NK-92 treated with Interleukin-12 subunit alpha and Interleukin-12 subunit beta, amount 100 ng/mL, for 24 hours (cell line): Measurements from ENCODE around the gene SLC34A1.

Source experiments
- DNase-seq: peaks from one replicate; lab custom pipeline; 2025; lab: John Stamatoyannopoulos, UW

SLC34A1 gene

GRCh38 chr5:177389241-177390169 lies 5.3 kb downstream of the SLC34A1 start:
- no peak for DNase-seq

- peak; percentile 74 for DNase-seq
Observed at GRCh38 chr5:177390363-177391300, 6.4 kb downstream of the SLC34A1 start.

- no peak for DNase-seq
Observed at GRCh38 chr5:177392765-177393164, 8.5 kb downstream of the SLC34A1 start.

GRCh38 chr5:177393206-177393765 lies 9.1 kb downstream of the SLC34A1 start:
- no peak for DNase-seq

- DNase-seq = no peak
Observed at GRCh38 chr5:177393990-177394389, 9.8 kb downstream of the SLC34A1 start.

- DNase-seq = no peak
Observed at GRCh38 chr5:177396078-177396477, 11.8 kb downstream of the SLC34A1 start.

GRCh38 chr5:177396807-177397206 lies 12.6 kb downstream of the SLC34A1 start:
- no peak for DNase-seq

- DNase-seq = no peak
Observed at GRCh38 chr5:177397875-177398390, 13.7 kb downstream of the SLC34A1 start.

- no peak for DNase-seq
Observed at GRCh38 chr5:177399997-177400868, 16.0 kb downstream of the SLC34A1 start, which contains the start of gene PFN3. TSS of gene PFN3 (minus strand) at chr5:177400661. CDS start at chr5:177400576, 85 bp downstream.

- DNase-seq = no peak
Observed at GRCh38 chr5:177402271-177403043, 18.2 kb downstream of the SLC34A1 start.

- DNase-seq = no peak
Observed at GRCh38 chr5:177403102-177403791, 19.0 kb downstream of the SLC34A1 start.

GRCh38 chr5:177403792-177404640 lies 19.8 kb downstream of the SLC34A1 start:
- peak; percentile 13 for DNase-seq

GRCh38 chr5:177404641-177405179 lies 20.5 kb downstream of the SLC34A1 start:
- no peak for DNase-seq

- DNase-seq = no peak
Observed at GRCh38 chr5:177405312-177405711, 21.1 kb downstream of the SLC34A1 start.

- no peak for DNase-seq
Observed at GRCh38 chr5:177405805-177406204, 21.6 kb downstream of the SLC34A1 start.

- DNase-seq = no peak
Observed at GRCh38 chr5:177409043-177409801, 25.0 kb downstream of the SLC34A1 start, which contains the start of gene F12. TSS of gene F12 (minus strand) at chr5:177409564. CDS start at chr5:177409527, 37 bp downstream.

GRCh38 chr5:177410575-177410974 lies 26.3 kb downstream of the SLC34A1 start:
- DNase-seq = no peak
